Activated T-helper 9 cell treated with anti-CD3 and anti-CD28 coated beads, Interleukin-2, amount 50 U/mL, for 16 hours (primary cell): ENCODE data around the gene LCE1A.

Experiments used
- DNase-seq: peaks from one replicate; pipeline ENCODE4 v3.0.0-alpha.2; 2020; ENCODE audit warnings: low read depth

Gene LCE1A

DNA sequence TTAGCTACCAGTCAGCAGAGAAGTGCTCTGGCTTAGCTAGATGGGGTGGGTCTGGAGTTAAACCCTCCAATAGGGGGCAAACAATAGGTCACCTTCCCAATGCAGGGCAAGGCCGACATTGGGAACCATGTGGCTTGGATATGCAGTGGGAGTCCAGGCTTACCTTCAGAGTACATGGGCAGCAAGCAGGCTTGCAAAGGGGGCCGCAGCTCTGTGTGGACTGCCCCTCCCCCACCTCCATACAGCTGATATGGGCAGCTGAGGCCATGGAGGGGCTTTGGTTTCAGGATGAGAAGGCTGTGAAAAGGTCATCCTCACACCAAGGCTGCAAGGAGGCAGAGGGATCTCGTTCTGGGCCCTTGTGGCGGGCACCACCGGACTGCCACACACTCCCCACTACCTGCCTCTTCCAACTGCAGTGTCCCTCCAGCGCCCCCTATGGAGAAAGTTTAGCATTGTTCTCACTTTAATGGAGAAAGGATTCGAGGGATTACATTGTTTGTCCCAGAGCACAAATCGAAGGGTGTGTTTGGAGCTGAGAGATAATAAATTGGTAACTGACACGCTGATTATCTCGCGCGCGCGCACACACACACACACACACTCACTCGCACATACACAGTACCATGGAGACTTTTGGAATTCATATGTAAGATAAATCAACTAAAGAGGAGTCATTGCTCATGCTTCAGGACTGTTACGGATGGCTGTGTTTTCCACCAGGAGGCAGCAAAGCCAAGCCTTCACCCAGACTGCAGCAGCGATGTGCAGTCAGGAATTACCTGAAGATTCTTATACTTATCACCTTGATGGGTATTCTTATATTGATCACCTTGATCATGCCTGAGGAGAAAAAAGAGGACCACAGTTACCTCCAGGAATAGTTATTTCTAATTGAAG is 43.8 kb downstream of the LCE1A start:
- no peak for DNase-seq

DNA sequence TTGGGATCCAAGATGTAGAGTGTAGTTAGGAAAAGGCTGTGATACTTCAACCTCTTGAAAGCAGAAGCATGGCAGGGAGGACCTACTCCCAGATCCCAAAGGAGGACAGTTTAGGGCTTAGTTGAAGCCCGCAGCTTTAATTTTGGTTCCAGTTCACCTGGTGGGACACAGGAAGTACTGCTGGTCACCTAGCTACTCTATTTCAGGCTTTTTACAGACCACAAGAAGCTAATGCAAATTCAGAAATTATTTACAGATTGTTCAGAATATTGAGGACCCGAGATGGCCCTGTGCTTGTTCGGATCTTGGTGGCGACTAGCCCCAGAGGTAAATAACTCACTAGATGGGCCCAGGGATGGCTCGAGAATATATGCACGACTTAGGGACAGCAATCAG is 44.5 kb downstream of the LCE1A start:
- no peak for DNase-seq

DNA sequence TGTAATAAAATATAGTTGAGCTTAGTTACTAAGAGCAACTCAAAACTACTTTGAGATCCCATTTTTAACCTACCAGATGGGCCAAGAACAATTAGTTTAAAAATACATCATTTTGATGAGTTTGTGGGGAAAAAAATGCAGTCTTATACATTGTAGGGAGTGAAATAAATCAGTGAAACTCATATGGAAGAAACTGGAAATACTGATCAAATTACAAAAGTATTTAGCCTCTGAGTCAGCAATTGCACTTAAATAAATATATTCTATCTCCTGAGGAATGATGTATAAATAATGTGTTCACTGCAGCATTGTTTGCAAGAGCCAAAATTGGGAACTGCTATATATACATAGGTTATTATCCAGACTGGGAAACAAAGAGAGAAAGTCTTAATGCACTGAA is 46.2 kb downstream of the LCE1A start:
- DNase-seq: no peak

DNA sequence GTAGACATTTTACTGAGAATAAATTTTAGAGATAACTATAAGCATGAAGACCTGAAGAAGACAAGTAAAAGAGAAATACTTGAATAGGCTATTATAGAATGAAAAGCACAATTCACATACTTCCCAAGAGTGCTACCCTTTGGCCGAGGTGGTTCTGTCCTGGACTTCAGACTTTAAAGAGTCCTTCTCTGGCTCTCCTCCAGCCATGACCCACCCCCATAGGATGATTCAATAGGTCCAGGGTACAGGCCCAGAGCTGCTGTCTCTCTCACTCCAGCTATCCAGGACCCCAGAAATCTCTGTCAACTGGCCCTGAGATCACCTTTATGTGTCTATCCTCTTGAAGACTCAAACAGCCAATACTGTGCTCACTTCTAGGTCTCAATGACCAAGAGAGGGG is 49.6 kb downstream of the LCE1A start:
- no peak for DNase-seq
